Fibroblast of mammary gland (primary cell): ENCODE results near the gene XPO5.

Experiments used
- DNase-seq: peaks from one replicate; pipeline ENCODE4 v3.0.0-alpha.2; 2010; ENCODE audit warnings: low read depth
- H3K4me3 ChIP-seq: 2 replicates; pipeline ENCODE4 v1.5.1; 2011; ENCODE audit warnings: low read depth, mild to moderate bottlenecking, low read length, moderate library complexity; ENCODE audit not compliant: control insufficient read depth
- CTCF ChIP-seq: conservative IDR thresholded peaks from 2 replicates; pipeline ENCODE4 v1.5.1; 2011; ENCODE audit warnings: low read depth, low read length, inconsistent platforms; ENCODE audit not compliant: control insufficient read depth, insufficient read depth

XPO5 gene

GRCh38 chr6:43575772-43576551, at the start of gene XPO5, which contains the start of gene POLH:
XPO5 (minus strand) TSS chr6:43576038; CDS start chr6:43575864, 174 bp downstream.
POLH (plus strand) TSS chr6:43576185; CDS start chr6:43582320, 6,135 bp downstream.
- DNase-seq = peak; percentile 86
- H3K4me3 ChIP-seq = peak within 1 kb of the TSS; percentile 98
- peak; percentile 14 for TF ChIP-seq CTCF

- no peak for TF ChIP-seq CTCF
- H3K4me3 ChIP-seq = no peak overlapping the region
- DNase-seq = no peak
Observed at GRCh38 chr6:43625393-43625992, 49.7 kb upstream of the XPO5 start.

GRCh38 chr6:43624786-43625288, 49.0 kb upstream of the XPO5 start:
- DNase-seq = no peak

GRCh38 chr6:43623880-43624785, 48.3 kb upstream of the XPO5 start:
- H3K4me3 ChIP-seq = no peak overlapping the region
- TF ChIP-seq CTCF = no peak
- no peak for DNase-seq

More at GRCh38 chr6:43624786-43625288, 49.0 kb upstream of the XPO5 start:
- H3K4me3 ChIP-seq = no peak overlapping the region
- no peak for TF ChIP-seq CTCF

- H3K4me3 ChIP-seq = no peak overlapping the region
- TF ChIP-seq CTCF = no peak
- no peak for DNase-seq
Observed at GRCh38 chr6:43622541-43622940, 46.7 kb upstream of the XPO5 start.

GRCh38 chr6:43621836-43622180, 46.0 kb upstream of the XPO5 start:
- no peak overlapping the region for H3K4me3 ChIP-seq
- DNase-seq = no peak
- no peak for TF ChIP-seq CTCF
